Measurements from ENCODE around the gene PRKCZ. TPM values are rescaled to one million over a fixed set of nuclear protein-coding genes. Genes with fewer than 3 reads are reported as not detected.

Gene PRKCZ
- total RNA-seq, 1 experiment from 2014 or later, result 14.3 TPM

GRCh38 chr1:2024887-2025286 lies 25.3 kb upstream of the PRKCZ start:
- no peak for DNase-seq (ENCODE audit: low read depth)

GRCh38 chr1:2025491-2025981 lies 24.7 kb upstream of the PRKCZ start:
- no peak for DNase-seq (ENCODE audit: low read depth)

GRCh38 chr1:2027961-2028583 lies 22.1 kb upstream of the PRKCZ start:
- DNase-seq (ENCODE audit: low read depth), result no peak

- no peak for DNase-seq (ENCODE audit: low read depth)
Measured at GRCh38 chr1:2028870-2029560, 21.2 kb upstream of the PRKCZ start.

GRCh38 chr1:2029561-2029960 lies 20.6 kb upstream of the PRKCZ start:
- DNase-seq (ENCODE audit: low read depth), result no peak

GRCh38 chr1:2030076-2030871 lies 19.9 kb upstream of the PRKCZ start:
- no peak for DNase-seq (ENCODE audit: low read depth)

- DNase-seq (ENCODE audit: low read depth), result no peak
Measured at GRCh38 chr1:2031546-2032540, 18.4 kb upstream of the PRKCZ start.

- no peak for DNase-seq (ENCODE audit: low read depth)
Measured at GRCh38 chr1:2032737-2033136, 17.5 kb upstream of the PRKCZ start.

GRCh38 chr1:2033165-2033564 lies 17.0 kb upstream of the PRKCZ start:
- no peak for DNase-seq (ENCODE audit: low read depth)

GRCh38 chr1:2036287-2036686 lies 13.9 kb upstream of the PRKCZ start:
- DNase-seq (ENCODE audit: low read depth), result no peak

GRCh38 chr1:2037314-2037979 lies 12.8 kb upstream of the PRKCZ start:
- DNase-seq (ENCODE audit: low read depth), result no peak

- no peak for DNase-seq (ENCODE audit: low read depth)
Measured at GRCh38 chr1:2038229-2038628, 12.0 kb upstream of the PRKCZ start.

GRCh38 chr1:2039251-2039650 lies 11.0 kb upstream of the PRKCZ start:
- no peak for DNase-seq (ENCODE audit: low read depth)

- no peak for DNase-seq (ENCODE audit: low read depth)
Measured at GRCh38 chr1:2041305-2041704, 8.9 kb upstream of the PRKCZ start.

- no peak for DNase-seq (ENCODE audit: low read depth)
Measured at GRCh38 chr1:2041887-2042286, 8.3 kb upstream of the PRKCZ start.

- DNase-seq (ENCODE audit: low read depth), result no peak
Measured at GRCh38 chr1:2042830-2043773, 7.1 kb upstream of the PRKCZ start.

GRCh38 chr1:2043886-2044285 lies 6.3 kb upstream of the PRKCZ start:
- no peak for DNase-seq (ENCODE audit: low read depth)

- DNase-seq (ENCODE audit: low read depth), result peak; percentile 76
Measured at GRCh38 chr1:2044510-2045319, 5.5 kb upstream of the PRKCZ start.

All from Daoy (cell line).